ENCODE measurements around the gene QPCTL. TPM values are rescaled to one million over a fixed set of nuclear protein-coding genes. Genes with fewer than 3 reads are reported as not detected.
A peak's percentile ranks its signal among the peaks of the same experiment; 100 is the strongest.

The QPCTL gene
- polyA plus RNA-seq, 1 of the 3 experiments (the other 2 are of a cell fraction): 17.6 TPM

GRCh38 chr19:45674946-45675345 lies 17.5 kb upstream of the QPCTL start:
- H4K20me1 ChIP-seq (ENCODE audit: insufficient read depth): no peaks in the 10 kb centered on the region
- H3K4me2 ChIP-seq: no peak overlapping the region
- no peak overlapping the region for H3K4me3 ChIP-seq (ENCODE audit: low read depth in 2 of 2, low read length in 1 of 2)
- no peak overlapping the region for H2AFZ ChIP-seq (ENCODE audit: low read depth)
- POLR2A ChIA-PET: no interaction called here
- H3F3A ChIP-seq (replicated peaks; ENCODE audit: insufficient read depth): peaks cover 11% of the 10 kb centered on the region
- H3K9me2 ChIP-seq: no peaks in the 10 kb centered on the region
- no peak for DNase-seq
- no peak for TF ChIP-seq USF2 (IDR thresholded peaks at IDR 0.05; ENCODE audit: borderline replicate concordance, low read depth, low read length)
- TF ChIP-seq FOSL2 (IDR thresholded peaks at IDR 0.05; ENCODE audit: borderline replicate concordance, low read depth): no peak
- no peak for TF ChIP-seq POLR2AphosphoS5 (IDR thresholded peaks at IDR 0.05; ENCODE audit: low read depth, low read length)
- no peak for TF ChIP-seq ELF1 (IDR thresholded peaks at IDR 0.05)
- TF ChIP-seq USF1 (IDR thresholded peaks at IDR 0.05; ENCODE audit: borderline replicate concordance, low read depth): no peak
- no peak for TF ChIP-seq TCF12 (IDR thresholded peaks at IDR 0.05)
- no peak for TF ChIP-seq NRF1 (IDR thresholded peaks at IDR 0.05; ENCODE audit: low read depth, low read length)
- TF ChIP-seq TAF1 (IDR thresholded peaks at IDR 0.05; ENCODE audit: borderline replicate concordance, low read depth, low read length): no peak
- TF ChIP-seq GABPA (IDR thresholded peaks at IDR 0.05; ENCODE audit: low read depth): no peak
- H3K9ac ChIP-seq: no peak overlapping the region
- CTCF ChIA-PET: no interaction called here
- no peak overlapping the region for H3K27ac ChIP-seq (ENCODE audit: low read depth in 2 of 2, low read length in 1 of 2)
- peaks cover 0 to 17% of the 10 kb centered on the region in 2 experiments; a peak in 1 of 4 replicates for H3K4me1 ChIP-seq (ENCODE audit: control insufficient read depth in 1 of 2, insufficient read depth in 2 of 2, low read depth in 1 of 2, low read length in 1 of 2)
- 89% methylated on average over 7 of the region's 7 CpGs for WGBS (ENCODE audit: low lambda C conversion rate)
- H3K9me3 ChIP-seq: no peaks in the 10 kb centered on the region
- H3K27me3 ChIP-seq (ENCODE audit: insufficient read depth): no peaks in the 10 kb centered on the region
- no peaks in the 10 kb centered on the region for H3K79me2 ChIP-seq (ENCODE audit: insufficient read depth)
- H3K36me3 ChIP-seq (replicated peaks in 1 of 2; ENCODE audit: control insufficient read depth in 1 of 2, insufficient read depth in 2 of 2, low read length in 1 of 2): no peaks in the 10 kb centered on the region

- Histone ChIP-seq H3K79me2 (ENCODE audit: insufficient read depth) (no peaks in the 10 kb centered on the region), H4K20me1 (ENCODE audit: insufficient read depth) (no peaks in the 10 kb centered on the region), H3K27ac (ENCODE audit: low read depth in 2 of 2, low read length in 1 of 2) (no peak overlapping the region), H3F3A (replicated peaks; ENCODE audit: insufficient read depth) (peaks cover 10% of the 10 kb centered on the region), H3K36me3 (replicated peaks in 1 of 2; ENCODE audit: control insufficient read depth in 1 of 2, insufficient read depth in 2 of 2, low read length in 1 of 2) (no peaks in the 10 kb centered on the region), H3K4me1 (ENCODE audit: control insufficient read depth in 1 of 2, insufficient read depth in 2 of 2, low read depth in 1 of 2, low read length in 1 of 2) (peaks cover 0 to 11% of the 10 kb centered on the region in 2 experiments; a peak in 1 of 4 replicates), H3K9ac (no peak overlapping the region), H3K9me2 (no peaks in the 10 kb centered on the region), H3K4me3 (ENCODE audit: low read depth in 2 of 2, low read length in 1 of 2) (peak overlapping the region in 1 of 2 experiments; percentile 19; a peak in 1 of 4 replicates), H3K9me3 (no peaks in the 10 kb centered on the region), H2AFZ (ENCODE audit: low read depth) (no peak overlapping the region), H3K27me3 (ENCODE audit: insufficient read depth) (no peaks in the 10 kb centered on the region), H3K4me2 (peak overlapping the region; percentile 24; the same call in 1 of the 2 replicates)
- DNase-seq: no peak
- POLR2A ChIA-PET: interaction anchor here (3.8 kb wide), 1 partner anchor 15 kb away, joined by 16 read pairs; the partner anchor contains the start of genes QPCTL and SNRPD2
- CTCF ChIA-PET: interaction anchor here (0.6 to 9.0 kb wide), 12 partner anchors 8 to 237 kb away, joined by 3 to 106 read pairs (median 6); partner anchors contain the start of genes FBXO46, QPCTL and SNRPD2
- TF ChIP-seq POLR2AphosphoS5 (IDR thresholded peaks at IDR 0.05; ENCODE audit: low read depth, low read length): no peak
- TF ChIP-seq NFIC (IDR thresholded peaks at IDR 0.05; ENCODE audit: borderline replicate concordance): no peak
- no peak for TF ChIP-seq REST (IDR thresholded peaks at IDR 0.05; ENCODE audit: low read depth, low read length)
- TF ChIP-seq SMC3 (IDR thresholded peaks at IDR 0.05; ENCODE audit: low read depth, low read length): no peak
- no peak for TF ChIP-seq CHD2 (IDR thresholded peaks at IDR 0.05; ENCODE audit: low read length, partially characterized antibody)
- no peak for TF ChIP-seq FOSL2 (IDR thresholded peaks at IDR 0.05; ENCODE audit: borderline replicate concordance, low read depth)
- TF ChIP-seq EP300 (IDR thresholded peaks at IDR 0.05; ENCODE audit: borderline replicate concordance in 1 of 2, low read depth in 1 of 2, low read length in 1 of 2): no peak
- TF ChIP-seq ELF1 (IDR thresholded peaks at IDR 0.05): no peak
- WGBS (ENCODE audit: low lambda C conversion rate): 33% methylated on average over 3 of the region's 28 CpGs
Observed at GRCh38 chr19:45676851-45677263, 15.6 kb upstream of the QPCTL start.

Measured in SK-N-SH (cell line).